A673 (cell line): ENCODE results near the gene LRRC4.

ENCODE experiments used
- CTCF ChIP-seq: fragments of 300-800, 200-600 bp; sonication (generic); conservative IDR thresholded peaks from 2 replicates; pipeline ENCODE4 v1.5.1; 2017; ENCODE audit warnings: low read depth, mild to moderate bottlenecking, antibody characterized with exemption, low read length, moderate library complexity, mixed read lengths
- EZH2 ChIP-seq: fragments of 200-600 bp; sonication (generic); IDR thresholded peaks from 2 replicates; pipeline ENCODE4 v1.6.1; 2017; ENCODE audit warnings: borderline replicate concordance, low read depth, mild to moderate bottlenecking, mixed read lengths, antibody characterized with exemption, low read length; ENCODE audit not compliant: poor library complexity, severe bottlenecking

GRCh38 chr7:128010391-128011127 is 20.7 kb downstream of the LRRC4 start:
- TF ChIP-seq CTCF: 0 out of 2 replicates have a peak, but pooled peaks have one; percentile 22
- no peak for TF ChIP-seq EZH2
